Subcutaneous adipose tissue (tissue), 4 donors: ENCODE measurements around the gene SORBS1. TPM values are rescaled to one million over a fixed set of nuclear protein-coding genes. Genes with fewer than 3 reads are reported as not detected.

Experiments
- CTCF ChIP-seq: fragments of 450-650 bp; IDR thresholded peaks from one replicate; pipeline ENCODE4 v1.5.1; 2016; ENCODE audit warnings: low read depth, mild to moderate bottlenecking, control low read depth, antibody characterized with exemption, moderate library complexity
- total RNA-seq, 4 donors: library from RNA; depleted of rRNA; stranded (reverse); fragments of >200 nt; gene quantifications; one replicate each; pipeline ENCODE4 v1.1.0, GENCODE V29; 2016

SORBS1 gene
- total RNA-seq, 4 donors from 2014 or later: 460 to 715 (median 623) TPM

GRCh38 chr10:95273393-95274312 lies 287.5 kb downstream of the SORBS1 start:
- TF ChIP-seq CTCF: no peak

GRCh38 chr10:95268438-95268837 lies 292.7 kb downstream of the SORBS1 start:
- no peak for TF ChIP-seq CTCF

GRCh38 chr10:95267251-95267650 lies 293.9 kb downstream of the SORBS1 start:
- TF ChIP-seq CTCF: no peak

GRCh38 chr10:95266674-95267095 lies 294.5 kb downstream of the SORBS1 start:
- no peak for TF ChIP-seq CTCF

- TF ChIP-seq CTCF: no peak
Measured at GRCh38 chr10:95265572-95265971, 295.6 kb downstream of the SORBS1 start.

GRCh38 chr10:95264227-95265051 lies 296.7 kb downstream of the SORBS1 start:
- TF ChIP-seq CTCF: no peak

- TF ChIP-seq CTCF: no peak
Measured at GRCh38 chr10:95263864-95264226, 297.3 kb downstream of the SORBS1 start.
